GM12874 (cell line): ENCODE measurements around the gene ABCC3.
A peak's percentile ranks its signal among the peaks of the same experiment; 100 is the strongest.

ENCODE experiments used
- CTCF ChIP-seq: IDR thresholded peaks from 2 replicates; pipeline ENCODE4 v1.5.1; 2011; ENCODE audit warnings: low read depth, mild to moderate bottlenecking, control low read depth, low read length, moderate library complexity; ENCODE audit not compliant: insufficient read depth

The ABCC3 gene

GRCh38 chr17:50601823-50602375, 32.8 kb upstream of the ABCC3 start:
- TF ChIP-seq CTCF: no peak

GRCh38 chr17:50602836-50603235, 31.8 kb upstream of the ABCC3 start:
- no peak for TF ChIP-seq CTCF

- peak; percentile 45; the same call in 1 of the 2 replicates for TF ChIP-seq CTCF
These were observed 31.3 kb upstream of the ABCC3 start for GRCh38 chr17:50603340-50603739.

GRCh38 chr17:50604513-50604912, 30.2 kb upstream of the ABCC3 start:
- no peak for TF ChIP-seq CTCF

DNA sequence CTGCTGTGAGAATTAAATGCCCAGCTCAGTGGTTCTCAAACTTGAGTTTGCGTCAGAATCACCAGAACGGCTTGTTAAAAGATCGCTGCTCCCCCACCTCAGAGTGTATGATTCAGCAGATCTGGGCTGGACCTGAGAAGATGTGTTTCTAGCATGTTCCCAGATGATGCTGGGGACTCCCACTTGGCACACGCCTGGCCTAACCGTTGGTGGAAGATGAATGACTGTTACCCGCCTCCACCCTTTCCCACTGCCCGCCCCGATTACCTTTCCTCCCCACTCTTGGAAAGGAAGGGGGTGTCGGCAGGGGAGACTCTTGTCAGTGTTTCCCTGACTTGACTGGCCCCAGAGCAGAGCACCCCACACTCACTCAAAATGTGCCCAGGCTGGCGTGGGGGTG, 29.3 kb upstream of the ABCC3 start:
- TF ChIP-seq CTCF: no peak

- TF ChIP-seq CTCF: no peak
These were observed 27.0 kb upstream of the ABCC3 start for GRCh38 chr17:50607522-50608175.

GRCh38 chr17:50608700-50609379, 25.8 kb upstream of the ABCC3 start:
- TF ChIP-seq CTCF: no peak
